K562 (cell line): ENCODE results near the gene RANGAP1. TPM values are rescaled to one million over a fixed set of nuclear protein-coding genes. Genes with fewer than 3 reads are reported as not detected.
A peak's percentile ranks its signal among the peaks of the same experiment; 100 is the strongest.

ENCODE experiments used
- ATAC-seq: fragments of 200-7000 bp; cut with Tn5 transposase; 3 replicates; pipeline ENCODE4 v1.9.1; 2020; ENCODE audit warnings: moderate library complexity
- BruUV-seq: library from RNA; stranded (reverse); fragments of 400-500 nt; replicated peaks from 2 replicates; lab custom pipeline; 2021; lab: Mats Ljungman, UMichigan
- CTCF ChIA-PET: fragments of 300-600 bp; formaldehyde crosslinking; extraction: SDS; loops from one replicate; lab custom pipeline; 2021; ENCODE audit warnings: low intra/inter-chr PET ratio; lab: Yijun Ruan, JAX
- POLR2A ChIA-PET: fragments of 300-600, 350-650 bp; sonication (Branson Sonifier 250); formaldehyde crosslinking; extraction: SDS; loops from one replicate; lab custom pipeline; 2021; ENCODE audit warnings: antibody characterized with exemption, inconsistent platforms; lab: Yijun Ruan, JAX
- DNase-seq, 4 experiments: peaks; one replicate each; pipeline versions ENCODE4 v3.0.0 to v3.0.0-alpha.2; 2011 to 2018; ENCODE audit warnings: low spot score in 3 of 4, mixed read lengths in 3 of 4; ENCODE audit errors: extremely low read depth in 1 of 4
- FAIRE-seq: peaks from 2 replicates; lab custom pipeline; 2011; peaks lifted over from hg19 to GRCh38; lab: Jason Lieb, UNC
- H2AFZ ChIP-seq: 2 replicates; pipeline ENCODE4 v1.6.0; 2011; ENCODE audit warnings: low read depth, low read length, control low read depth, inconsistent platforms
- H3K27ac ChIP-seq: fragments of 200-600 bp; 3 replicates; pipeline ENCODE4 v1.8.0; 2011; ENCODE audit warnings: low read depth, mild to moderate bottlenecking, control low read depth, inconsistent platforms, low read length, moderate library complexity, mixed read lengths; ENCODE audit errors: extremely low read depth
- H3K27me3 ChIP-seq, 2 experiments: fragments of 300-600 bp in 1 of 2; 2 replicates in 1 of 2; 3 replicates in 1 of 2; pipeline versions ENCODE4 v1.6.0 to v1.8.0; 2011; ENCODE audit warnings: inconsistent platforms in 2 of 2, low read length in 2 of 2, mild to moderate bottlenecking in 1 of 2, mixed read lengths in 1 of 2, moderate library complexity in 1 of 2; ENCODE audit not compliant: control insufficient read depth in 2 of 2, insufficient read depth in 2 of 2
- H3K36me3 ChIP-seq: fragments of 300-600 bp; 3 replicates; pipeline ENCODE4 v1.8.0; 2011; ENCODE audit warnings: mild to moderate bottlenecking, low read length, inconsistent platforms; ENCODE audit not compliant: control insufficient read depth, insufficient read depth
- H3K4me1 ChIP-seq, 2 experiments: fragments of 200-600 bp in 1 of 2; replicated peaks in 1 of 2; 2 replicates in 1 of 2; 3 replicates in 1 of 2; pipeline versions ENCODE4 v1.5.1 to v1.8.0; 2011; ENCODE audit warnings: inconsistent platforms in 2 of 2, low read length in 2 of 2, mild to moderate bottlenecking in 1 of 2, mixed read lengths in 1 of 2, moderate library complexity in 1 of 2; ENCODE audit not compliant: control insufficient read depth in 2 of 2, insufficient read depth in 2 of 2
- H3K4me2 ChIP-seq: 2 replicates; pipeline ENCODE4 v1.6.1; 2011; ENCODE audit warnings: low read length, control low read depth, inconsistent platforms, mixed read lengths; ENCODE audit not compliant: insufficient read depth
- H3K4me3 ChIP-seq: fragments of 200-600 bp; sonication (generic), shearing (Covaris generic); 2 replicates; pipeline ENCODE4 v1.5.1; 2016; ENCODE audit warnings: control low read depth, inconsistent platforms
- H3K79me2 ChIP-seq: fragments of 200-600 bp; 3 replicates; pipeline ENCODE4 v1.8.0; 2011; ENCODE audit warnings: low read length, inconsistent platforms; ENCODE audit not compliant: control insufficient read depth, insufficient read depth
- H3K9ac ChIP-seq, 2 experiments: 2 replicates each; pipeline versions ENCODE4 v1.6.0 to v1.6.1; 2011; ENCODE audit warnings: low read depth in 2 of 2, low read length in 2 of 2, control low read depth in 1 of 2, inconsistent platforms in 1 of 2, mild to moderate bottlenecking in 1 of 2, mixed read lengths in 1 of 2; ENCODE audit not compliant: insufficient read depth in 1 of 2
- H3K9me1 ChIP-seq: one replicate; pipeline ENCODE4 v1.6.0; 2011; ENCODE audit warnings: inconsistent platforms, mild to moderate bottlenecking, low read length, moderate library complexity; ENCODE audit not compliant: control insufficient read depth, insufficient read depth
- H3K9me3 ChIP-seq: replicated peaks from 2 replicates; pipeline ENCODE4 v1.5.1; 2011; ENCODE audit warnings: low read depth, low read length, inconsistent platforms; ENCODE audit not compliant: control insufficient read depth, insufficient read depth
- H4K20me1 ChIP-seq: replicated peaks from 2 replicates; pipeline ENCODE4 v1.6.1; 2011; ENCODE audit warnings: low read length, inconsistent platforms, mixed read lengths; ENCODE audit not compliant: control insufficient read depth, insufficient read depth
- POLR2A ChIP-seq: fragments of 450-650 bp; conservative IDR thresholded peaks from 2 replicates; pipeline ENCODE4 v1.6.1; 2016
- RBFOX2 ChIP-seq: fragments of 200-400 bp; formaldehyde crosslinking; IDR thresholded peaks from 2 replicates; pipeline ENCODE4 v1.6.1; 2017; ENCODE audit warnings: low read depth, mild to moderate bottlenecking, low read length, moderate library complexity
- WGBS: fragments of 100-300 bp; shearing (Covaris generic); methylation state at CpG from one replicate; pipeline ENCODE4 v1.1.6; 2016; ENCODE audit warnings: low coverage, mixed read lengths; ENCODE audit not compliant: insufficient coverage; ENCODE audit errors: missing lambda C conversion rate; 5-methylcytosine and 5-hydroxymethylcytosine counted together
- in situ Hi-C: fragments of 300-500 bp; cut with MboI; formaldehyde crosslinking; loops from 4 replicates; pipeline ENCODE4 v1.15.0; 2018; ENCODE audit warnings: inconsistent platforms, mixed read lengths
- intact Hi-C: fragments of 100-400 bp; cut with micrococcal nuclease; formaldehyde crosslinking; loops from 2 replicates; pipeline ENCODE4 v1.14.2; 2022
- polyA plus RNA-seq, 8 experiments: library from polyadenylated mRNA; depleted of rRNA in 4 of 8; stranded (reverse) in 5 of 8; unstranded in 3 of 8; fragments of >200 nt; fragmentation: Nextera tagmentation in 2 of 8; fragmentation: Illumina TruSeq in 1 of 8; extraction: Ambion mirVana in 2 of 8; extraction: Trizol in 1 of 8; gene quantifications; 2 replicates each; pipeline versions ENCODE4 v1.2.1 to v1.2.3, GENCODE V29; 2011 to 2014; ENCODE audit warnings: inconsistent platforms in 1 of 8, missing spikeins in 1 of 8
- total RNA-seq, 7 experiments: library from RNA; depleted of rRNA in 6 of 7; stranded (reverse); fragments of >200 nt in 6 of 7; fragmentation: Illumina TruSeq in 2 of 7; extraction: Trizol in 2 of 7; gene quantifications; 2 replicates each; pipeline versions ENCODE4 v1.2.1 to v1.2.3, GENCODE V29; 2011 to 2021; ENCODE audit warnings: low replicate concordance in 1 of 7
- TF ChIP-seq, protein P1 (sequence below): fragments of 450-650 bp; IDR thresholded peaks from 2 replicates; pipeline ENCODE4 v1.6.1; 2016; ENCODE audit warnings: low read depth, mild to moderate bottlenecking, moderate library complexity
- TF ChIP-seq, protein P2 (sequence below), 2 experiments: fragments of 450-650 bp in 1 of 2; IDR thresholded peaks; 2 replicates each; pipeline ENCODE4 v1.6.1; 2011 to 2017; ENCODE audit warnings: low read depth in 2 of 2, antibody characterized with exemption in 1 of 2, borderline replicate concordance in 1 of 2, low read length in 1 of 2, mild to moderate bottlenecking in 1 of 2, mixed read lengths in 1 of 2; ENCODE audit not compliant: control insufficient read depth in 1 of 2

Gene RANGAP1
- total and polyA plus RNA-seq, 9 of the 15 experiments (the other 6 are each of a cell fraction or from before 2014, with no cell fraction given), result 2.1 to 104 (median 50.6) TPM

DNA sequence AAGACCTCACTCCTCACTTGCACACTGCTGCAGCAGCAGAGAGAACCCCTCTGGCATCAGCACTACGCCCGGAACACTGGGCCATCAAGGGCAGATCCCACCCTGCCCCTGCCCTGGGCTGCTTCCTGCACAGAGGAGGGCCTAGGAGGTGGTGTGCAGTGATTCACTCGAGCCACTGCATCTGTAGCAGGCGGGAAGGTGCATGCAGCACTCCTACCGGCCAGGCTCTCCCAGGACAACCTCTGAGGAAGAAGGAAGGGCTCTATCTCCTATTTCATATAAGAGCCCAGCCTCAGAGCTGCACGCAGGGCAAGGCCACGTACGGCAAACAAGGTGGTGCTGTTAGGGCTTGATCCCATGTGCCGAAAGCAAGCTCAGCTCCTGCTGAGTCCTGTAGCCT lies 14.2 kb downstream of the RANGAP1 start:
- 0 out of 3 replicates have a peak, but pooled peaks cover 2% of the 10 kb centered on the region for H3K79me2 ChIP-seq
- POLR2A ChIA-PET, result interaction anchor here (0.6 kb wide), 1 partner anchor 8 kb away, joined by 3 read pairs; no protein-coding TSS in a partner anchor
- no peaks in the 10 kb centered on the region for H3K4me1 ChIP-seq
- intact Hi-C loops (no loop called here), in situ Hi-C loops (no loop called here)
- H3K4me2 ChIP-seq, result no peak overlapping the region
- TF ChIP-seq, protein P1, sequence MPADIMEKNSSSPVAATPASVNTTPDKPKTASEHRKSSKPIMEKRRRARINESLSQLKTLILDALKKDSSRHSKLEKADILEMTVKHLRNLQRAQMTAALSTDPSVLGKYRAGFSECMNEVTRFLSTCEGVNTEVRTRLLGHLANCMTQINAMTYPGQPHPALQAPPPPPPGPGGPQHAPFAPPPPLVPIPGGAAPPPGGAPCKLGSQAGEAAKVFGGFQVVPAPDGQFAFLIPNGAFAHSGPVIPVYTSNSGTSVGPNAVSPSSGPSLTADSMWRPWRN, result no peak
- TF ChIP-seq POLR2A (no peak), RBFOX2 (0 out of 2 replicates have a peak, but pooled peaks have one; percentile 16)
- TF ChIP-seq, protein P2, sequence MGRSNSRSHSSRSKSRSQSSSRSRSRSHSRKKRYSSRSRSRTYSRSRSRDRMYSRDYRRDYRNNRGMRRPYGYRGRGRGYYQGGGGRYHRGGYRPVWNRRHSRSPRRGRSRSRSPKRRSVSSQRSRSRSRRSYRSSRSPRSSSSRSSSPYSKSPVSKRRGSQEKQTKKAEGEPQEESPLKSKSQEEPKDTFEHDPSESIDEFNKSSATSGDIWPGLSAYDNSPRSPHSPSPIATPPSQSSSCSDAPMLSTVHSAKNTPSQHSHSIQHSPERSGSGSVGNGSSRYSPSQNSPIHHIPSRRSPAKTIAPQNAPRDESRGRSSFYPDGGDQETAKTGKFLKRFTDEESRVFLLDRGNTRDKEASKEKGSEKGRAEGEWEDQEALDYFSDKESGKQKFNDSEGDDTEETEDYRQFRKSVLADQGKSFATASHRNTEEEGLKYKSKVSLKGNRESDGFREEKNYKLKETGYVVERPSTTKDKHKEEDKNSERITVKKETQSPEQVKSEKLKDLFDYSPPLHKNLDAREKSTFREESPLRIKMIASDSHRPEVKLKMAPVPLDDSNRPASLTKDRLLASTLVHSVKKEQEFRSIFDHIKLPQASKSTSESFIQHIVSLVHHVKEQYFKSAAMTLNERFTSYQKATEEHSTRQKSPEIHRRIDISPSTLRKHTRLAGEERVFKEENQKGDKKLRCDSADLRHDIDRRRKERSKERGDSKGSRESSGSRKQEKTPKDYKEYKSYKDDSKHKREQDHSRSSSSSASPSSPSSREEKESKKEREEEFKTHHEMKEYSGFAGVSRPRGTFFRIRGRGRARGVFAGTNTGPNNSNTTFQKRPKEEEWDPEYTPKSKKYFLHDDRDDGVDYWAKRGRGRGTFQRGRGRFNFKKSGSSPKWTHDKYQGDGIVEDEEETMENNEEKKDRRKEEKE (IDR thresholded peaks at IDR 0.05; ENCODE audit: borderline replicate concordance in 1 of 2, control insufficient read depth in 1 of 2, low read depth in 2 of 2, low read length in 1 of 2), result no peak
- ATAC-seq (no peak), DNase-seq (no peak), FAIRE-seq (no peak)
- WGBS, result 97% methylated on average over 6 of the region's 9 CpGs
- no peak overlapping the region for H3K4me3 ChIP-seq
- no peaks in the 10 kb centered on the region for H4K20me1 ChIP-seq
- H3K9ac ChIP-seq, result no peak overlapping the region
- no peaks in the 10 kb centered on the region for H3K27me3 ChIP-seq
- H2AFZ ChIP-seq, result no peak overlapping the region
- H3K9me1 ChIP-seq, result no peaks in the 10 kb centered on the region
- no TSS peak for BruUV-seq
- CTCF ChIA-PET, result no interaction called here
- H3K9me3 ChIP-seq, result no peaks in the 10 kb centered on the region
- no peak overlapping the region for H3K27ac ChIP-seq
- peaks cover 75% of the 10 kb centered on the region for H3K36me3 ChIP-seq
